Activated T-cell treated with anti-CD3 and anti-CD28 coated beads, Interleukin-2, amount 50 U/mL, for 4 hours (primary cell): ENCODE results near the gene HDAC4. TPM values are rescaled to one million over a fixed set of nuclear protein-coding genes. Genes with fewer than 3 reads are reported as not detected.
A peak's percentile ranks its signal among the peaks of the same experiment; 100 is the strongest.

Experiments used
- ATAC-seq, 2 donors: fragments of 200-7000 bp; cut with Tn5 transposase; one replicate each; pipeline ENCODE4 v1.10.0; 2021
- DNase-seq: peaks from one replicate; pipeline ENCODE4 v3.0.0-alpha.2; 2020
- H3K27me3 Mint-ChIP-seq: one replicate; pipeline ENCODE4 v1.8.0; 2021; ENCODE audit warnings: low read depth, mixed read lengths
- H3K36me3 Mint-ChIP-seq: one replicate; pipeline ENCODE4 v1.8.0; 2022; ENCODE audit warnings: mixed read lengths; ENCODE audit not compliant: insufficient read depth
- H3K4me1 Mint-ChIP-seq: one replicate; pipeline ENCODE4 v1.8.0; 2021; ENCODE audit warnings: low read depth, mixed read lengths
- H3K4me3 Mint-ChIP-seq: one replicate; pipeline ENCODE4 v1.8.0; 2021; ENCODE audit warnings: mild to moderate bottlenecking, moderate library complexity, mixed read lengths
- H3K9me3 Mint-ChIP-seq: one replicate; pipeline ENCODE4 v1.8.0; 2021; ENCODE audit warnings: mixed read lengths
- total RNA-seq, 3 donors: library from RNA; stranded (reverse); gene quantifications; one replicate each; pipeline ENCODE4 v1.2.1, GENCODE V29; 2021

Gene HDAC4
- total RNA-seq, 3 donors from 2014 or later: 30.4 to 34.1 (median 31.9) TPM

DNA sequence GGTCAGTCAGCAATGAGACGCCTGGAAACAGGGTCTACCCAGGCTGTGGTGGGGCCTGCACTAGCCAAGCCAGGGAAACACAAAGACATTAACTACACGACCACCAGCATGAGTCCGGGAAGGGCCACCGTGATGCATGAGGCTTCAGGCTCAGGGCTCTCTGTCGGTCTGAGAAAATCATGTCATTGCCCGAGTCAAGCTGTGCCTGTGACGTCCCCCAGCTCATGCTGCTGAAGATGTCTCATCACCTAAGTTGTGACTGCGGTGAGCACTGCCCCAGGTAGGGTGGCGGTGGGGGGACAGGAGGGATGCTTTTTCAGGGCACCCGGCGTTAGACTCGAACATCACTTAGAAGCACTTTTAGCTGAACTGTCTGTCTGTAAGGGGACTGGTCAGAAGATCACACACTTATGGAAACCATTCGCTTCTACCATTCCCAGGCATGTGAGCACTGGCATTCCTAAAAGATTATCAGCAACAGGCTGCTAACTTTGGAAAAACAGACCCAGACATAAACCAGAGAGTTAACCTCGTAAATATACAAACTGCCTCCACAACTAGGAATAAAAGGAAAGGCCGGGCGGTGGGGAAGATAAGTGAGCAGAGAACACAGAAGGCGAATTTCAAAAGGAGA lies 234.5 kb downstream of the HDAC4 start:
- no peak for DNase-seq

DNA sequence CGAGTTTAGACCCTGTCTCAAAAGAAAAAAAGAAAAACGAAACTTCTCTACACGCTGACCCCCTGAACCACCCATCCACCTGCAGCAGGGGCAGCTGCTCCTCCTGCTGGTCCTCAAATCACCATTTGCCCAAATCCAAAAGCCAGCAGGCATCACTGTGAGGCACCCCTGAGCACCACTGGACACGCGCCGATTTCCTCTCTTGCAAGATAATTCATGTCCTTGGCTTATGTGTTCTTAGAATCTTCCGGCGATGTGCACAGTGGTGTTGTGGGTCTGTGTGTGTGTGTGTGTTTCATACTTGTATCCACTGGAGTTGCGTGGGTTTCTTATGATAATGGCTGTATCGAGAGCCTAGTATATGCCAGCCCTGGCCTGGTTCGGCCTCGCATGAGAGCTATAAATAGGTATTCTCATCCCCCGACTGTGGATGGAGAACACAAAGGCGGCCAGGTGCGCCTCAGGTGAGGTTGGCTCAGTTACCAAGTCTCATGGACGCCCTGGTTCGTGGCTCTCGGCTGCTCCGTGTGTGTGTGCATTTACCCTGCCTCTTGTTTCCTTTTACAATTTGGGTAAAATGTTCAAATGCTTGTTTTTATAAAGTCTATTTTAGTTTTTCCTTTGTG lies 235.5 kb downstream of the HDAC4 start:
- DNase-seq: no peak
- no peaks in the 10 kb centered on the region for H3K9me3 Mint-ChIP-seq

More for the DNA sequence above, 234.5 kb downstream of the HDAC4 start:
- no peak overlapping the region for H3K4me3 Mint-ChIP-seq
- H3K36me3 Mint-ChIP-seq: peaks cover 18% of the 10 kb centered on the region
- no peaks in the 10 kb centered on the region for H3K27me3 Mint-ChIP-seq
- ATAC-seq: no peak
- H3K4me1 Mint-ChIP-seq: peaks cover 19% of the 10 kb centered on the region
- H3K9me3 Mint-ChIP-seq: peaks cover 7% of the 10 kb centered on the region

DNA sequence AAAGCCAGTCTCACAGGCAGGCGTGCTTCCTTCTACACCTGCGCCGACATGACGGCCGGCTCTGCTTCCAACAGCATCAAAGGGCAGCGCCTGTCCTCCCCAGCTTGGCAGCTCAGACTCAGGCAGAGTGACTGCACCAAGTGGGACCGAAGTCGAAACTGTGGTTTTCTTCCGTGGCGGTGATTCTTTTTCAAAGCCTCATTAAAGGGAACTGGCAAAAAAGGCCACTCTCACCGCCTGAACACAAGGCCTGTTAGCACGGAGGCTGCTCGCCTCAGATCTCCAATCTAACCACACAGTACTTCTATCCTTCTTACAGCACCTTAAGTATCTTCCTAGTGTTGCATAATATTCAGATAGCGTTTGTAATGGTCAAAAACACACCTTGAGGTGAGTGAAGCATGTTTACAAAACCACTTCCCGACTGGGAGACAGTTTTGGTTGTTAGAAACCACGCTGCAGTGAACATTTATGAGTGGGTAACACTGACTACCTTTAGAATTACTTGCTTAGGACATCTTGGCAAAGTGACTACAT lies 236.4 kb downstream of the HDAC4 start:
- Mint-ChIP-seq H3K9me3 (no peaks in the 10 kb centered on the region), H3K4me3 (peak overlapping the region; percentile 26), H3K4me1 (peaks cover 19% of the 10 kb centered on the region), H3K36me3 (peaks cover 22% of the 10 kb centered on the region), H3K27me3 (no peaks in the 10 kb centered on the region)
- ATAC-seq: peak; percentile 54 to 61
- DNase-seq: no peak

More for the DNA sequence above, 235.5 kb downstream of the HDAC4 start:
- peaks cover 20% of the 10 kb centered on the region for H3K36me3 Mint-ChIP-seq
- no peak for ATAC-seq
- no peak overlapping the region for H3K4me3 Mint-ChIP-seq
- H3K27me3 Mint-ChIP-seq: no peaks in the 10 kb centered on the region
- peaks cover 19% of the 10 kb centered on the region for H3K4me1 Mint-ChIP-seq

DNA sequence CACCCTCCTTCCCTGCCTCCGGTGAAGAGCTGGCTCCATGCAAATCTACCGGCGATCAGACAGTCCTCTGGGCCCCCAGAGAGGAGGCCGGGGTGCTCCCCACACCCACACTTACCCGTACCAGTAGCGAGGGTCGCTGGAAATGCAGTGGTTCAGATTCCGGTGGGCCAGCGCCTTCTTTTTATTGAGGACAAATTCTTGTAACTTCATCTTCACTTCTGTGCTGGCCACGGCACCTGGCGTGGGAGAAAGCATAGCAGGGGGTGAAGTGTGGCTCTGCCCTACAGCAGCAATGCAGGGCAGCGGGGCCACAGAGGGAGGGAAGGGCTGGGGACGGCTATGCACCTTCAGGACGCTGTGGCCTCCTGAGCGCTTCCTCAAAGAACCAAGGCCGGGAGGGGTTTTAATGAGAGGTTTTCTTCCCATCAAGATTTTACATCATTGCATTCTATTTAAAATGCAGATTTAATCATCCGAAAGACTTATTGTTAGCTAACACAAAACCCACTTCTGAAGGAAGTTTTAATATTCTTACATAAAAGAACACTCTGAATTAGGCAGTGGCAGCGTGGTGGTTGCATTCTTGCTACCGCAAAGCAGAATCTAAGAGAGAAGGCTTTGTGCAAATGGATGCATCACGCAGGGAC lies 237.0 kb downstream of the HDAC4 start:
- DNase-seq (no peak), ATAC-seq (no peak)
- H3K4me1 Mint-ChIP-seq: peaks cover 19% of the 10 kb centered on the region
- H3K27me3 Mint-ChIP-seq: no peaks in the 10 kb centered on the region
- peak overlapping the region; percentile 26 for H3K4me3 Mint-ChIP-seq
- no peaks in the 10 kb centered on the region for H3K9me3 Mint-ChIP-seq
- peaks cover 23% of the 10 kb centered on the region for H3K36me3 Mint-ChIP-seq

DNA sequence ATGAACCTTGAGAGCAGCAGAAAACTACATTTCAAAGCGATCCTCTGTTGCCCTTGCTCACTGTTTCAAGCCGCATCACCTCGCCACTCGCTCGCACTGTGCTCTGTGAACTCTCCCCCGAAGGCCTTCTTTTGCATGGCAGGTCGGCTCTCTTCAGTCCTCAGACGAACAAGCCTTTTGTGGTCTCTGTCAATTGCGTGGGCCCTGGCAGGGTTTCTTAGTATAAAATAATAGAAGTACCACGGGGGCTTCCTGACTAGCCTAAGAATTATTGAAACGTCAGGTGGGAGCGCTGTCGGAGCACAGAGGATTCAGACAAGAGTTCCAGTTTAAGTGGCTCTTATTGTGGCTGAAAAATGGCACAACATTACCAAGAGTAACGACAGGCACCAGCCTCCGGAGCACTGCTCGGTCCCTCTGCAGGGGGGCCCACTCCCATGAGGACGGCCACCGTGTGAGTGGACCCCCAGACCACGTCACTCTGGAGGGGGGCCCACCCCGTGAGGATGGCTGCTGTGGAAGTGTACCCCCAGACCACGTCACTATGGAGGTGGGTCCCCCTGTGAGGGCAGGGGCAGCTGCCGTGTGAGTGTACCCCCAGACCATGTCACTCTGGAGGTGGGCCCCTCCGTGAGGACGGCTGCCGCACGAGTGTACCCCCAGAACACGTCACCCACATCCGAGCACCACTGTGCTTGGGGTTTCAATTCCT lies 237.7 kb downstream of the HDAC4 start:
- no peak for DNase-seq
- Mint-ChIP-seq H3K4me3 (no peak overlapping the region), H3K9me3 (no peaks in the 10 kb centered on the region), H3K27me3 (no peaks in the 10 kb centered on the region), H3K36me3 (peaks cover 24% of the 10 kb centered on the region), H3K4me1 (peaks cover 19% of the 10 kb centered on the region)
- ATAC-seq: no peak

DNA sequence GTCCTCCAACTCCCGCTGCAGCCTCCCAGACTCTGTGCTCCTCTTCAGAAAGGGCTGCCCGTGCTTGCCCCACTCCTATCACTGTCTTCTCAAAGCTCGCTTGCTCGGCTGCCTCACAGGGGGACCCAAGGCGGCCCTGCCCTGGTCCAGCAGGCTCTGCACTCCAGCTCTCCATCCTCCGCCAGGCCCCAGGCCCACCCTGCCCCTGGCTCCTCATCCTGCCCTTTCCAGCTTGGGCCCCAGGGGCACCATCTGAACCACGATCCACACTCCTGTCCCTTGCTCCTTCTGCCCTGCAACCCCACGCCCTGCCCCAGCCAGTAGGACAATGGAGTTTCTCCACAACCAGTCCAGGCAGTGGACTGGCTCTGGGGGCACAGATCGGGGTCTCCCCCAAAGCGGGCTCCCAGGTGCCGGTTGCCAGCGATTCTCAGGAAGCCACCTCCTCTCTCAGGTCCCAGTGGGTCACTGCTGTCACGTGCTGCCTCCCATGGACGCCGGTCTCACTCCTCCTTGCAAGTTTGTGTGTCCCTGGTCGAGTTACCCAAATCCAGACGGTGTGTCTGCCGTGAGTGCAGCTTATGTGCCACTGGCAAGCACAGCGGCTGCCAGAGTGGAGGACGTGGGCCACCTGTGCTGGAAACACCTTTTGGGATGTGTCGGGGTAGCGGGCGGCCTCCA lies 238.5 kb downstream of the HDAC4 start:
- no peak overlapping the region for H3K4me3 Mint-ChIP-seq
- peaks cover 19% of the 10 kb centered on the region for H3K4me1 Mint-ChIP-seq
- DNase-seq (no peak), ATAC-seq (no peak)
- H3K36me3 Mint-ChIP-seq: peaks cover 24% of the 10 kb centered on the region
- no peaks in the 10 kb centered on the region for H3K27me3 Mint-ChIP-seq
- H3K9me3 Mint-ChIP-seq: no peaks in the 10 kb centered on the region

DNA sequence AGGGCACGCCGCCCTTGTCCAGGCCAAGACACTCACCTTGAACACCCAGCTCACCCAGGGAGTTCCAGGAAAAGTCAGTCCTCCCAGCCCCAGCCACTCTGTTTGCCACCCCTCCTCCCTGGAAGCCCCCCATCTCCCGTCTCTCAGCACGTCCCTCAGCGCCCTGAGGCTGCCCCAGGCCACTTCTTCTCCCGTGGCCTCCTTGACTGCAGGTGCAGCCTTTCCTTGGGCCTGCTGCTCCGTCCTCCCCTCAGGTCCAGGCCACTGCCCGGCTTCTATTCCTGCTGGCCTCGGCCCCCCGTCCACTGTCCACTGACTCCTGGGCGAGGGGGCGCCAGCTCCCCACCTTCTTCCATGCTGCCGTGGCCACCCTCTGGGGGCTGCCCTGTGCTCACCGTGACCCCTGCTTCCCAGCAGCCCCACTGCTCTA lies 239.1 kb downstream of the HDAC4 start:
- Mint-ChIP-seq H3K4me3 (no peak overlapping the region), H3K36me3 (peaks cover 24% of the 10 kb centered on the region), H3K27me3 (no peaks in the 10 kb centered on the region), H3K9me3 (no peaks in the 10 kb centered on the region), H3K4me1 (peaks cover 19% of the 10 kb centered on the region)
- no peak for DNase-seq
- ATAC-seq: no peak

DNA sequence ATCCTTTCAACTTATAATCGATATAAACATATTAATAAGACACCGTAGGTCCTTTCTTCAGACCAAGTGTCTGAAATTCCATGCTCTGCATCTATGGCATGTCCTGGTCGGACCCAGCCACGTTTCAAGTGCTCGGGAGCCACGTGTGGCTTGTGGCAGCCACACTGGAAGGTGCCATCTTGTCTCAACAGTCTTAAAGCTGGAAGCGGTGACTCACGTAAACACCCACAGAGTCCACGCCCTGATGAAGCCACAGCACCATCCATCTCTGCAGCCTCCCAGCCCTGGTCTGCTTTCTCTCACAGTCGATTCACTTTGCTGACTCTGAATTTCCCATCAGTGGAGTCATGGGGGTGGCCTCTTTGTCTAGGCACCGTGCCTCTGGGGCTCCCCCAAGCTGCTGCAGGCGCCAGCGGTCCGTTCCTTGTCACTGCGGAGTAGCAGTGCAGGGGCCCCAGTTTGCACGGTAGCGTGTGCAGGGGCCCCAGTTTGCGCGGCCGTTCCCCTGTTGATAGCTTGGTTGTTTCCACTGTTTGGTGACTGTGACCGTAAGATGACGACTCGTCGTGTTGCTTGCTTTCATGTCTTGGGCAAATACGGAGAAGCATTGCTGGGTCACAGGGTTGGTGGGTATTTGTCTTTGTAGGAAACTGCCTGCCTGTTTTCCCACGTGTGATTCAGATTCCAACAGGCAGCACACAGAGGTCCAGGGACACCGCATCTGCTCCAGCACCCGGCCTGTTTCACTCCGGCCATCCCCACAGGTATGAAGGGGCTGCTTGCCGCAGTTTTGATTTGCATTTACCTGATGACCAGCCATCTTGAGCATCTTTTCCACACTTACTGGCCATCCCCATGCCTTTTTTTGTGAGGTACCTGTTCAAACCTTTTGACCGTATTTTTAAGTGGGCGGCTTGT lies 240.3 kb downstream of the HDAC4 start:
- no peak overlapping the region for H3K4me3 Mint-ChIP-seq
- H3K36me3 Mint-ChIP-seq: peaks cover 28% of the 10 kb centered on the region
- DNase-seq: no peak
- H3K9me3 Mint-ChIP-seq: no peaks in the 10 kb centered on the region
- peak in 1 of 2 donors; percentile 21 for ATAC-seq
- H3K27me3 Mint-ChIP-seq: no peaks in the 10 kb centered on the region
- H3K4me1 Mint-ChIP-seq: peaks cover 19% of the 10 kb centered on the region

DNA sequence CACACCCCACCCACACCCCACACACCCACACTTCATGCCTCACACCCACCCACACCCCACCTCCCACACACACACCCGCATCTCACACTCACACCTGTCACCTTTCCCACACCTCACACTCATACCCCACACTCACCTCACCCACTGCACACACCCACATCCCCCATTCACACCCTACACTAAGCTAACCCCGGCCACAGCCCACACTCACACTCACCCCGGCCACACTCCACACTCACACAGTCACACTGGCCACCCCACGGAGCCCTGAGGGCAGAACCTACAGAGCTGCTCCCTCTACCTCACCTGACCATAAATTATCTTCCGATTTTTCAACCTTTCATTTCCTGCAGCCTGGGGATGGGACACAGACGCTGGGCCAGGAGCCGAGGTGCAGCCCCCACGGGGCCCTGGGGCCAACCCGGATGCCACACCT lies 241.3 kb downstream of the HDAC4 start:
- peaks cover 12% of the 10 kb centered on the region for H3K4me1 Mint-ChIP-seq
- no peaks in the 10 kb centered on the region for H3K9me3 Mint-ChIP-seq
- DNase-seq (no peak), ATAC-seq (no peak)
- peaks cover 31% of the 10 kb centered on the region for H3K36me3 Mint-ChIP-seq
- H3K27me3 Mint-ChIP-seq: no peaks in the 10 kb centered on the region
- H3K4me3 Mint-ChIP-seq: no peak overlapping the region

DNA sequence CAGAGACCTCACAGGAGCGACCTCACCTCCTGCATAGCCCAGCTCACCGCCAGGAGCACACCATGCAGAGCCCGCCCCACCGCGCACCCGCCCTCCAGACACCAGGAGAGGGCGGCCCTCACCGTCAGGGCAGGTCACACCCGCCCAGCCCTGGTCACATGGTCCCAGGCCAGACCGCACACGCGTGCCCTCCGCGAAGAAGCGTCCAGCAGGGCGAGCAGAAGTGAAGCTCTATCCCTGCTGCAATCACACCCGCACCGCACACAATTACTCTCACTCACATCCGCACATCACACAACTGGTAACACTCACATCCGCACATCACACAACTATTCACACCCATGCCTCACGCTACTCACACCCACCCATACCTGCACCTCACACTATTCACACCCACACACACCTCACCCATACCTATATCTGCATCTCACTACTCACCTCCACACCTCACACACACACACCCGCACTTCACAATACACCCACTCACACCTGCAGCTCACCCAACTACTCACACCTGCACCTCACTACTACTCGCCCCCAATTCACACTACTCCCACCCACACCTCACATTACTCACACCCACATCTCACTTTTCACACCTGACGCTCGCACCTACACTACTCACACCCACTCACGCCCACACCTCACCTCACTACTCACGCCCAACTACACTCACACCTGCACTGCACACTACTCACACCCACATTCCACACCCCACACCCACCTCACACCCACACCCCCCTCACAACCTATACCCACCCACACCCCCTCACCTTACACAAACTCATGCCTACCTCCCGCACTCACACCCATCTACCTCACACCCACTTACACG lies 242.0 kb downstream of the HDAC4 start:
- Mint-ChIP-seq H3K36me3 (peaks cover 37% of the 10 kb centered on the region), H3K4me3 (no peak overlapping the region), H3K27me3 (no peaks in the 10 kb centered on the region), H3K9me3 (no peaks in the 10 kb centered on the region), H3K4me1 (peaks cover 5% of the 10 kb centered on the region)
- ATAC-seq (no peak), DNase-seq (no peak)

DNA sequence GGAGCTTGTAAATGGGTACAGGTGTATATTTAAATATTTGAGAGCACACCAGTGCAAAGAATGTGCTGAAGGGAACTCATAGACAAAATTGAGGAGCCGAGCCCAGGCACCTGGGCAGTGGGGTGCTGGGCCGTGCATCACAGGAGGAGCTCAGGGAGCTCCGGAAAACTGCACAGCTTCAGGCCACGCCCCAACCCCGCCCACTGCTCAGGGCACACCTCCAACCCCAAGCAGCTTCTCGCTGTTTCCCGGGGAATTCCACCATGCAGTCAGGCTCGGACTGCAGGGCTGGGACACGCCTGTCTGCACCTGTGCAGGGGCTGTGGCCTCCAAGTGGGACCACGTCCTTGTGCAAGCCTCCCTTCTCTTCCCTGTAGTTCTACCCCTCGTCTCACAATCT lies 243.0 kb downstream of the HDAC4 start:
- Mint-ChIP-seq H3K4me1 (peaks cover 2% of the 10 kb centered on the region), H3K4me3 (no peak overlapping the region), H3K27me3 (no peaks in the 10 kb centered on the region), H3K9me3 (no peaks in the 10 kb centered on the region), H3K36me3 (peaks cover 47% of the 10 kb centered on the region)
- ATAC-seq (no peak), DNase-seq (no peak)

DNA sequence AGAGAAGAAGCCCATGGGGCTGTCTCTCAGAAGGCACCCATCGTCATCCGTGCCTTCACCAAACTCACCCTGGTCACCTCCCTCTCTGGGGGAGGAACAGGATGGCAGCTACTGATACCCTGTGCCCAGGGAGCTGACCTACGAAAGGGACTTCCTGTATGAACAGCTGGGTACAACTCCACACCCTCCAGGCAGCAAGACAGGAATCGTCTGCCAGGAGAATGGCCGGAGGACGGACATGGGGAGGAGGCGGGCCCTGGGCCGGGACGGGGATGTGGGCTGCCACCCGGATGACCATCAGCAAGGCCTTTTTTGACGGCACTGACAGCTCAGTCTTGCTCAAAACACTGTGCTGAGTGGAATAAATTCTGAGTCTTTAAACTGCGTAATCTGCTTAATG lies 243.6 kb downstream of the HDAC4 start:
- H3K9me3 Mint-ChIP-seq: no peaks in the 10 kb centered on the region
- ATAC-seq (no peak), DNase-seq (no peak)
- peaks cover 2% of the 10 kb centered on the region for H3K4me1 Mint-ChIP-seq
- no peak overlapping the region for H3K4me3 Mint-ChIP-seq
- no peaks in the 10 kb centered on the region for H3K27me3 Mint-ChIP-seq
- peaks cover 52% of the 10 kb centered on the region for H3K36me3 Mint-ChIP-seq
